Measurements from ENCODE around the gene CDS1.

- no peak for TF ChIP-seq CTCF (IDR thresholded peaks at IDR 0.05)
- no peak for TF ChIP-seq POLR2A (IDR thresholded peaks at IDR 0.05)
- TF ChIP-seq POLR2AphosphoS5 (IDR thresholded peaks at IDR 0.05; ENCODE audit: insufficient read depth in 1 of 2, low read depth in 1 of 2), result no peak
Observed at GRCh38 chr4:84648863-84649647, 66.1 kb downstream of the CDS1 start.
